ENCODE results near the gene RYR2. TPM values are rescaled to one million over a fixed set of nuclear protein-coding genes. Genes with fewer than 3 reads are reported as not detected.

The RYR2 gene
- total RNA-seq, 1 donor, result not detected

GRCh38 chr1:237509748-237510147 lies 467.8 kb downstream of the RYR2 start:
- DNase-seq (ENCODE audit: low read depth in 2 of 3, low spot score in 2 of 3), result no peak

- no peak for DNase-seq (ENCODE audit: low read depth in 2 of 3, low spot score in 2 of 3)
Measured at GRCh38 chr1:237525102-237525501, 483.1 kb downstream of the RYR2 start.

GRCh38 chr1:237527761-237528160 lies 485.8 kb downstream of the RYR2 start:
- no peak for DNase-seq (ENCODE audit: low read depth in 2 of 3, low spot score in 2 of 3)

- no peak for DNase-seq (ENCODE audit: low read depth in 2 of 3, low spot score in 2 of 3)
Measured at GRCh38 chr1:237528545-237528944, 486.6 kb downstream of the RYR2 start.

GRCh38 chr1:237539055-237539454 lies 497.1 kb downstream of the RYR2 start:
- DNase-seq (ENCODE audit: low read depth in 2 of 3, low spot score in 2 of 3), result no peak

- no peak for DNase-seq (ENCODE audit: low read depth in 2 of 3, low spot score in 2 of 3)
Measured at GRCh38 chr1:237542525-237543418, 500.8 kb downstream of the RYR2 start.

- no peak for DNase-seq (ENCODE audit: low read depth in 2 of 3, low spot score in 2 of 3)
Measured at GRCh38 chr1:237553078-237553477, 511.1 kb downstream of the RYR2 start.

- no peak for DNase-seq (ENCODE audit: low read depth in 2 of 3, low spot score in 2 of 3)
Measured at GRCh38 chr1:237556911-237557310, 514.9 kb downstream of the RYR2 start.

GRCh38 chr1:237562242-237562823 lies 520.3 kb downstream of the RYR2 start:
- peak; percentile 6 to 70 (median 16) for DNase-seq (ENCODE audit: low read depth in 2 of 3, low spot score in 2 of 3)

GRCh38 chr1:237565236-237565635 lies 523.3 kb downstream of the RYR2 start:
- DNase-seq (ENCODE audit: low read depth in 2 of 3, low spot score in 2 of 3), result no peak

GRCh38 chr1:237566581-237566980 lies 524.6 kb downstream of the RYR2 start:
- no peak for DNase-seq (ENCODE audit: low read depth in 2 of 3, low spot score in 2 of 3)

GRCh38 chr1:237568955-237569354 lies 527.0 kb downstream of the RYR2 start:
- DNase-seq (ENCODE audit: low read depth in 2 of 3, low spot score in 2 of 3), result no peak

- no peak for DNase-seq (ENCODE audit: low read depth in 2 of 3, low spot score in 2 of 3)
Measured at GRCh38 chr1:237570530-237570929, 528.5 kb downstream of the RYR2 start.

GRCh38 chr1:237574536-237574935 lies 532.6 kb downstream of the RYR2 start:
- no peak for DNase-seq (ENCODE audit: low read depth in 2 of 3, low spot score in 2 of 3)

- no peak for DNase-seq (ENCODE audit: low read depth in 2 of 3, low spot score in 2 of 3)
Measured at GRCh38 chr1:237578540-237578939, 536.6 kb downstream of the RYR2 start.

GRCh38 chr1:237580726-237581125 lies 538.7 kb downstream of the RYR2 start:
- no peak for DNase-seq (ENCODE audit: low read depth in 2 of 3, low spot score in 2 of 3)

GRCh38 chr1:237583270-237583669 lies 541.3 kb downstream of the RYR2 start:
- DNase-seq (ENCODE audit: low read depth in 2 of 3, low spot score in 2 of 3), result no peak

GRCh38 chr1:237583756-237584155 lies 541.8 kb downstream of the RYR2 start:
- DNase-seq (ENCODE audit: low read depth in 2 of 3, low spot score in 2 of 3), result no peak

GRCh38 chr1:237590386-237590785 lies 548.4 kb downstream of the RYR2 start:
- DNase-seq (ENCODE audit: low read depth in 2 of 3, low spot score in 2 of 3), result no peak

- DNase-seq (ENCODE audit: low read depth in 2 of 3, low spot score in 2 of 3), result no peak
Measured at GRCh38 chr1:237591353-237591752, 549.4 kb downstream of the RYR2 start.

- DNase-seq (ENCODE audit: low read depth in 2 of 3, low spot score in 2 of 3), result peak in 1 of 3 donors; percentile 5
Measured at GRCh38 chr1:237603036-237603568, 561.1 kb downstream of the RYR2 start.

GRCh38 chr1:237608433-237608832 lies 566.4 kb downstream of the RYR2 start:
- DNase-seq (ENCODE audit: low read depth in 2 of 3, low spot score in 2 of 3), result no peak

Data from hematopoietic multipotent progenitor cell (in vitro differentiated cells).